ENCODE data around the gene SLC12A2.

- TF ChIP-seq, protein P1, sequence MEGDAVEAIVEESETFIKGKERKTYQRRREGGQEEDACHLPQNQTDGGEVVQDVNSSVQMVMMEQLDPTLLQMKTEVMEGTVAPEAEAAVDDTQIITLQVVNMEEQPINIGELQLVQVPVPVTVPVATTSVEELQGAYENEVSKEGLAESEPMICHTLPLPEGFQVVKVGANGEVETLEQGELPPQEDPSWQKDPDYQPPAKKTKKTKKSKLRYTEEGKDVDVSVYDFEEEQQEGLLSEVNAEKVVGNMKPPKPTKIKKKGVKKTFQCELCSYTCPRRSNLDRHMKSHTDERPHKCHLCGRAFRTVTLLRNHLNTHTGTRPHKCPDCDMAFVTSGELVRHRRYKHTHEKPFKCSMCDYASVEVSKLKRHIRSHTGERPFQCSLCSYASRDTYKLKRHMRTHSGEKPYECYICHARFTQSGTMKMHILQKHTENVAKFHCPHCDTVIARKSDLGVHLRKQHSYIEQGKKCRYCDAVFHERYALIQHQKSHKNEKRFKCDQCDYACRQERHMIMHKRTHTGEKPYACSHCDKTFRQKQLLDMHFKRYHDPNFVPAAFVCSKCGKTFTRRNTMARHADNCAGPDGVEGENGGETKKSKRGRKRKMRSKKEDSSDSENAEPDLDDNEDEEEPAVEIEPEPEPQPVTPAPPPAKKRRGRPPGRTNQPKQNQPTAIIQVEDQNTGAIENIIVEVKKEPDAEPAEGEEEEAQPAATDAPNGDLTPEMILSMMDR (IDR thresholded peaks at IDR 0.05; ENCODE audit: borderline replicate concordance, extremely low read depth, low read length, poor library complexity, severe bottlenecking) = no peak
- no peak for TF ChIP-seq EZH2 (IDR thresholded peaks at IDR 0.05; ENCODE audit: borderline replicate concordance, low read depth, low read length, severe bottlenecking)
Observed at GRCh38 chr5:128144491-128144890, 60.9 kb downstream of the SLC12A2 start.
